Measurements from ENCODE around the gene PCDHGA9. TPM values are rescaled to one million over a fixed set of nuclear protein-coding genes. Genes with fewer than 3 reads are reported as not detected.
A peak's percentile ranks its signal among the peaks of the same experiment; 100 is the strongest.
"Not testable (repeated sequence)": the region's sequence is repeated elsewhere in the genome, so short reads cannot be mapped to it uniquely, and the experiment has no call there.

The PCDHGA9 gene
- total RNA-seq, 1 donor from 2014 or later = 0.44 TPM

DNA sequence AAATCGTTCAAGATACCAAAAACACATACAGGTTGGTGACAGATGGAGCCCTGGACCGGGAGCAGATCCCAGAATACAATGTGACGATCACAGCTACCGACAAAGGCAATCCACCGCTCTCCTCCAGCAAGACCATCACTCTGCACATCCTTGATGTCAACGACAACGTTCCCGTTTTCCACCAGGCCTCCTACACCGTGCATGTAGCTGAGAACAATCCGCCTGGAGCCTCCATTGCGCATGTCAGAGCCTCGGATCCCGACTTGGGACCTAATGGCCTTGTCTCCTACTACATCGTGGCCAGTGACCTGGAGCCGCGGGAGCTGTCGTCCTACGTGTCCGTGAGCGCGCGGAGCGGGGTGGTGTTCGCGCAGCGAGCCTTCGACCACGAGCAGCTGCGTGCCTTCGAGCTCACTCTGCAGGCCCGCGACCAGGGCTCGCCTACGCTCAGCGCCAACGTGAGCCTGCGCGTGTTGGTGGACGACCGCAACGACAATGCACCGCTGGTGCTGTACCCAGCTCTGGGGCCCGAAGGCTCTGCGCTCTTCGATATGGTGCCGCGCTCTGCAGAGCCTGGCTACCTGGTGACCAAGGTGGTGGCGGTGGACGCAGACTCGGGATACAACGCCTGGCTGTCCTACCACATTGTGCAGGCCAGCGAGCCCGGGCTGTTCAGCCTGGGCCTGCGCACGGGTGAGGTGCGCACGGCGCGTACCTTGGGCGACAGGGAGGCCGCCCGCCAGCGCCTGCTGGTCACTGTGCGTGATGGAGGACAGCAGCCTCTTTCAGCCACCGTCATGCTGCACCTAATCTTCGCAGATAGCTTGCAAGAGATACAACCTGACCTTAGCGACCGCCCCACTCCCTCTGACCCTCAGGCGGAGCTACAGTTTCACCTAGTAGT is 30.8 kb upstream of the PCDHGA9 start:
- H3K27me3 Mint-ChIP-seq = peaks cover 14% of the 10 kb centered on the region
- no peak overlapping the region for H3K4me3 Mint-ChIP-seq
- DNase-seq = peak; percentile 50
- peaks cover 3% of the 10 kb centered on the region for H3K36me3 Mint-ChIP-seq (ENCODE audit: low read depth)
- H3K9me3 Mint-ChIP-seq = peaks cover 25% of the 10 kb centered on the region
- H3K27ac Mint-ChIP-seq = no peak overlapping the region
- intact Hi-C loops (cut with micrococcal nuclease) = no loop called here
- H3K4me1 Mint-ChIP-seq = peaks cover 2% of the 10 kb centered on the region

DNA sequence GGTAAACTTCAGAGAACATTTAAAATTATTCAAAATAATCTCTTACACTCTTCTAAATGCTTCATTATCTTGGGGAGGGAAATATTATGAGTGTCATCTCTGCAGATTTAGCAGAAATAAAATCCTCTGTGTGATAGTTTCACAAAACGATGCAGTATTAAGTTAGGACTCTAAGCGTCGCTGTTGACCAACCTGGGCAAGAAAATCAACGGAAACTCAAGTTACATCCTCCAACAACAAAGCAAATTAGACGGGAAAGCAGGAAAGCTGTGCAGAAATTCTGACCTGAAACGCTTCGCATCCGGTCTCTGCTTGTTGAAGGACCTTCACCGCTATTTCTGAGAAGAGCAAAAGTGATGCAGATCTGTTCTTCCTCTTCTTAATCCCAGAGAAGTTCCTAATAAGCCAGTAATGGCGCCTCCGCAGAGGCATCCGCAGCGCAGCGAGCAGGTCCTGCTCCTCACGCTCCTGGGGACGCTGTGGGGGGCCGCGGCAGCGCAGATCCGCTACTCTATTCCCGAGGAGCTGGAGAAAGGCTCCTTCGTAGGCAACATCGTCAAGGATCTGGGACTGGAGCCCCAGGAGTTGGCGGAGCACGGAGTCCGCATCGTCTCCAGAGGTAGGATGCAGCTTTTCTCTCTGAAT is 28.8 kb upstream of the PCDHGA9 start, which contains the start of gene PCDHGA6:
PCDHGA6 (plus strand) TSS at position 219 of the 645 bp plus-strand sequence; CDS start at position 412, 193 bp downstream.
- peak; percentile 55 for DNase-seq
- no peak within 1 kb of the TSS for H3K27ac Mint-ChIP-seq
- intact Hi-C loops (cut with micrococcal nuclease) = no loop called here
- H3K4me3 Mint-ChIP-seq = no peak within 1 kb of the TSS
- peaks cover 25% of the 10 kb centered on the region for H3K9me3 Mint-ChIP-seq
- H3K27me3 Mint-ChIP-seq = peaks cover 14% of the 10 kb centered on the region
- peaks cover 3% of the 10 kb centered on the region for H3K36me3 Mint-ChIP-seq (ENCODE audit: low read depth)
- H3K4me1 Mint-ChIP-seq = peaks cover 2% of the 10 kb centered on the region

DNA sequence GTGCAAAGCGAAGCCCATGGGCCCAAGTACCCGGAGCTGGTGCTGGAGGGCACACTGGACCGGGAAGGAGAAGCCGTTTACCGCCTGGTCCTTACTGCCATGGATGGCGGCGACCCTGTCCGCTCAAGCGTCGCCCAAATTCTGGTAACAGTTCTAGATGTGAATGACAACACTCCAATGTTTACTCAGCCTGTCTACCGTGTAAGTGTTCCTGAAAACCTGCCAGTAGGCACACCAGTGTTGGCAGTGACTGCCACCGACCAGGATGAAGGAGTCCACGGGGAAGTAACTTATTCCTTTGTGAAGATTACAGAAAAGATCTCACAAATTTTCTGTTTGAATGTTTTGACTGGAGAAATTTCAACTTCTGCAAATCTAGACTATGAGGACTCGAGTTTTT is 28.0 kb upstream of the PCDHGA9 start:
- no peak overlapping the region for H3K4me3 Mint-ChIP-seq
- DNase-seq = no peak
- no peak overlapping the region for H3K27ac Mint-ChIP-seq
- H3K9me3 Mint-ChIP-seq = peaks cover 25% of the 10 kb centered on the region
- H3K27me3 Mint-ChIP-seq = peaks cover 14% of the 10 kb centered on the region
- peaks cover 2% of the 10 kb centered on the region for H3K4me1 Mint-ChIP-seq
- intact Hi-C loops (cut with micrococcal nuclease) = no loop called here
- peaks cover 3% of the 10 kb centered on the region for H3K36me3 Mint-ChIP-seq (ENCODE audit: low read depth)

DNA sequence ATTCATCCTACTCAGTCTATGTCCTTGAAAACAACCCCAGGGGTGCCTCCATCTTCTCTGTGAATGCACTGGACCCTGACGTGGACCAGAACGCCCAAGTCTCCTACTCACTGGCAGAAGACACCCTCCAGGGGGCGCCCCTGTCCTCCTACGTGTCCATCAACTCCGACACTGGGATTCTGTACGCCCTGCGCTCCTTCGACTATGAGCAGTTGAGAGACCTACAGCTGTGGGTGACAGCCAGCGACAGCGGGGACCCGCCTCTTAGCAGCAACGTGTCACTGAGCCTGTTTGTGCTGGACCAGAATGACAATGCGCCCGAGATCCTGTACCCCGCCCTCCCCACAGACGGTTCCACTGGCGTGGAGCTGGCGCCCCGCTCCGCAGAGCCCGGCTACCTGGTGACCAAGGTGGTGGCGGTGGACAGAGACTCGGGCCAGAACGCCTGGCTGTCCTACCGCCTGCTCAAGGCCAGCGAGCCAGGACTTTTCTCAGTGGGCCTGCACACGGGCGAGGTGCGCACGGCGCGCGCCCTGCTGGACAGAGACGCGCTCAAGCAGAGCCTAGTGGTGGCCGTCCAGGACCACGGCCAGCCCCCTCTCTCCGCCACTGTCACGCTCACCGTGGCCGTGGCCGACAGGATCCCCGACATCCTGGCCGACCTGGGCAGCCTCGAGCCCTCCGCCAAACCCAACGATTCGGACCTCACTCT is 27.0 kb upstream of the PCDHGA9 start:
- Mint-ChIP-seq H3K9me3 (peaks cover 22% of the 10 kb centered on the region), H3K27me3 (peaks cover 11% of the 10 kb centered on the region)
- H3K36me3 Mint-ChIP-seq (ENCODE audit: low read depth); H3K27ac Mint-ChIP-seq; DNase-seq; H3K4me1 Mint-ChIP-seq; intact Hi-C loops (cut with micrococcal nuclease); H3K4me3 Mint-ChIP-seq: not testable (repeated sequence)

DNA sequence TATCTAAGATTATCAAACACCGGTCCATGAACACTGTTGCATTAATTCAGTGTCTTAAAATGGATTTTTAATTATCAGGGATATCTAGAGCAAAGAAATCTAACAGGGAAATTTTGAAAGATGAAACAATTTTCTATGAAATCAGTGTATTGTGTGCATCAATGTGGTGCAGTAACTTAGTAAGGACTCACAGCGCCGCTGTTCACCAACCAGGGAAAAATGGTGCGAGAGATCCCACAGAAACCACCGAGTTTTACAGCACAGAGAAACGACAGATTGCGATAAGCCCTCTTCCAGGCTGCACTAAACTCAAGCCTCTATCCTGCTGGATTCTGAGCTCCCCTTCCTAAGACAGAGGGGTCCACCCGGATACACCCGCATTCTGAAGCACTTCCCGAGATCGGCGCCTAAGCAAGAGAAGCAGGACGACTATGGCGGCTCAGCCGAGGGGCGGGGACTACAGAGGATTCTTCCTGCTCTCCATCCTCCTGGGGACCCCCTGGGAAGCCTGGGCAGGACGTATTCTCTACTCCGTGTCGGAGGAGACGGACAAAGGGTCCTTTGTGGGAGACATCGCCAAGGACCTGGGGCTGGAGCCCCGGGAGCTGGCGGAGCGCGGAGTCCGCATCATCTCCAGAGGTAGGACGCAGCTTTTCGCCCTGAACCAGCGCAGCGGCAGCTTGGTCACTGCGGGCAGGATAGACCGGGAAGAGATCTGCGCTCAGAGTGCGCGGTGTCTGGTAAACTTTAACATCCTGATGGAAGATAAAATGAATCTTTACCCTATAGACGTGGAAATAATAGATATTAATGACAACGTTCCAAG is 19.9 kb upstream of the PCDHGA9 start, which contains the start of gene PCDHGA7:
PCDHGA7 (plus strand) TSS at position 274 of the 826 bp plus-strand sequence; CDS start at position 432, 158 bp downstream.
- H3K4me3 Mint-ChIP-seq = peak within 1 kb of the TSS; percentile 82
- H3K27me3 Mint-ChIP-seq = peaks cover 8% of the 10 kb centered on the region
- no peaks in the 10 kb centered on the region for H3K36me3 Mint-ChIP-seq (ENCODE audit: low read depth)
- no peaks in the 10 kb centered on the region for H3K4me1 Mint-ChIP-seq
- intact Hi-C loops (cut with micrococcal nuclease) = no loop called here
- DNase-seq = peak; percentile 55
- H3K9me3 Mint-ChIP-seq = peaks cover 4% of the 10 kb centered on the region
- H3K27ac Mint-ChIP-seq = peak within 1 kb of the TSS; percentile 20

DNA sequence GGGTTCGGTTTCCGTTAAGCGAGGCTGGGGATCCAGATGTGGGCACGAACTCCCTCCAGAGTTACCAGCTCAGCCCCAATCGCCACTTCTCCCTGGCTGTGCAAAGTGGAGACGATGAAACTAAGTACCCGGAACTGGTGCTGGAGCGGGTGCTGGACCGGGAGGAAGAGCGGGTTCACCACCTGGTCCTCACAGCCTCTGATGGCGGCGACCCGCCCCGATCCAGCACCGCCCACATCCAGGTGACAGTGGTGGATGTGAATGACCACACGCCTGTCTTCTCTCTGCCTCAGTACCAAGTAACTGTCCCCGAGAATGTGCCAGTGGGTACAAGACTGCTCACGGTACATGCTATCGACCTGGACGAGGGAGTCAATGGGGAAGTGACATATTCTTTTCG is 19.2 kb upstream of the PCDHGA9 start:
- H3K9me3 Mint-ChIP-seq = peaks cover 6% of the 10 kb centered on the region
- intact Hi-C loops (cut with micrococcal nuclease) = no loop called here
- DNase-seq = no peak
- H3K27ac Mint-ChIP-seq = no peak overlapping the region
- no peaks in the 10 kb centered on the region for H3K36me3 Mint-ChIP-seq (ENCODE audit: low read depth)
- H3K4me3 Mint-ChIP-seq = peak overlapping the region; percentile 82
- H3K27me3 Mint-ChIP-seq = peaks cover 8% of the 10 kb centered on the region
- H3K4me1 Mint-ChIP-seq = no peaks in the 10 kb centered on the region

DNA sequence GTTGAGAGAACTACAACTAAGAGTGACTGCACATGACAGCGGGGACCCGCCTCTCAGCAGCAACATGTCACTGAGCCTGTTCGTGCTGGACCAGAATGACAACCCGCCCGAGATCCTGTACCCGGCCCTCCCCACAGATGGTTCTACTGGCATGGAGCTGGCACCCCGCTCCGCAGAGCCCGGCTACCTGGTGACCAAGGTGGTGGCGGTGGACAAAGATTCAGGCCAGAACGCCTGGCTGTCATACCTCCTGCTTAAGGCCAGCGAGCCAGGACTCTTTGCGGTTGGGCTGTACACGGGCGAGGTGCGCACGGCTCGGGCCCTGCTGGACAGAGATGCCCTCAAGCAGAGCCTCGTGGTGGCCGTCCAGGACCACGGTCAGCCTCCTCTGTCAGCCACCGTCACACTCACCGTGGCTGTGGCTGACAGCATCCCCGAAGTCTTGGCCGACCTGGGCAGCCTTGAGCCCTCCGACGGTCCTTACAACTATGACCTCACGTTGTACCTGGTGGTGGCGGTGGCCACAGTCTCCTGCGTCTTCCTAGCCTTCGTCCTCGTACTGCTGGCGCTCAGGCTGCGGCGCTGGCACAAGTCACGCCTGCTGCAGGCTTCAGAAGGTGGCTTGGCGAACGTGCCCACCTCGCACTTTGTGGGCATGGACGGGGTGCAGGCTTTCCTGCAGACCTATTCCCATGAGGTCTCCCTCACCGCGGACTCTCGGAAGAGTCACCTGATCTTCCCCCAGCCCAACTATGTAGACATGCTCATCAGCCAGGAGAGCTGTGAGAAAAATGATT is 17.9 kb upstream of the PCDHGA9 start:
- no peak for DNase-seq
- Mint-ChIP-seq H3K27me3 (peaks cover 13% of the 10 kb centered on the region), H3K4me3 (no peak overlapping the region), H3K4me1 (no peaks in the 10 kb centered on the region), H3K36me3 (ENCODE audit: low read depth) (no peaks in the 10 kb centered on the region), H3K27ac (no peak overlapping the region), H3K9me3 (peaks cover 14% of the 10 kb centered on the region)
- intact Hi-C loops (cut with micrococcal nuclease) = no loop called here

DNA sequence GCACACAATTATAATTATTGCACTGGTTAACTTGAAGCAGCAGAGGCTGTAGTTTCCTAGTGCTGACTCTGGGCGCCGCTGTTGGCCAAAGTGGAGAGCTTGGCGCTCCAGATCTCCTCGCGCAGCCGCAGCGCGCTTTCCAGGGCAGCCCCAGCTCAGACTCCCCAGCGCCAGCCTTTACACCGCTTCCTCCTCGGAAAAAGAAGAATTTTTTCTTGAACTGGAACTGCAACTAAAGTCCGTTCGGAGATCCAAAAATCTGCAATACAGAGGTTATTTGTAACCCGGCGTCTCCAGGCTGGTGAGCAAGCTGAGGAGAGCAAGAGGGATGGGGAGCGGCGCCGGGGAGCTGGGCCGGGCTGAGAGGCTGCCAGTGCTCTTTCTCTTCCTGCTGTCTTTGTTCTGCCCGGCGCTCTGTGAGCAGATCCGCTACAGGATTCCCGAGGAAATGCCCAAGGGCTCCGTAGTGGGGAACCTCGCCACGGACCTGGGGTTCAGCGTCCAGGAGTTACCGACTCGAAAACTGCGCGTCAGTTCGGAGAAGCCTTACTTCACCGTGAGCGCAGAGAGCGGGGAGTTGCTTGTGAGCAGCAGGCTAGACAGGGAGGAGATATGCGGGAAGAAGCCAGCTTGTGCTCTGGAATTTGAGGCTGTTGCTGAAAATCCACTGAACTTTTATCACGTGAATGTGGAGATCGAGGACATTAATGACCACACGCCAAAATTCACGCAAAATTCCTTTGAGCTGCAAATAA is 14.8 kb upstream of the PCDHGA9 start, which contains the start of gene PCDHGB4:
PCDHGB4 (plus strand) TSS at position 142 of the 755 bp plus-strand sequence; CDS start at position 329, 187 bp downstream.
- Mint-ChIP-seq H3K4me3 (peak within 1 kb of the TSS; percentile 56), H3K27me3 (peaks cover 17% of the 10 kb centered on the region), H3K9me3 (peaks cover 25% of the 10 kb centered on the region)
- H3K27ac Mint-ChIP-seq; H3K4me1 Mint-ChIP-seq; intact Hi-C loops (cut with micrococcal nuclease); H3K36me3 Mint-ChIP-seq (ENCODE audit: low read depth): not testable (repeated sequence)
- DNase-seq = peak; percentile 74

DNA sequence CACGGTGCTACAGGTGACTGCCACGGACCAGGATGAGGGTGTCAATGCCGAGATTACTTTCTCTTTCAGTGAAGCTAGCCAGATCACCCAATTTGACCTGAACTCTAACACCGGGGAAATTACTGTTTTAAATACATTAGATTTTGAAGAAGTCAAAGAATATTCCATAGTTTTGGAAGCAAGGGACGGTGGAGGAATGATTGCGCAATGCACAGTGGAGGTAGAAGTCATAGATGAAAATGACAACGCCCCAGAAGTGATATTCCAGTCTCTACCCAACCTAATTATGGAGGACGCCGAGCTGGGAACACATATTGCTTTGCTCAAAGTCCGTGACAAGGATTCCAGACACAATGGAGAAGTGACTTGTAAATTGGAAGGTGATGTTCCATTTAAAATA is 13.9 kb upstream of the PCDHGA9 start:
- Mint-ChIP-seq H3K36me3 (ENCODE audit: low read depth) (peaks cover 3% of the 10 kb centered on the region), H3K9me3 (peaks cover 30% of the 10 kb centered on the region)

DNA sequence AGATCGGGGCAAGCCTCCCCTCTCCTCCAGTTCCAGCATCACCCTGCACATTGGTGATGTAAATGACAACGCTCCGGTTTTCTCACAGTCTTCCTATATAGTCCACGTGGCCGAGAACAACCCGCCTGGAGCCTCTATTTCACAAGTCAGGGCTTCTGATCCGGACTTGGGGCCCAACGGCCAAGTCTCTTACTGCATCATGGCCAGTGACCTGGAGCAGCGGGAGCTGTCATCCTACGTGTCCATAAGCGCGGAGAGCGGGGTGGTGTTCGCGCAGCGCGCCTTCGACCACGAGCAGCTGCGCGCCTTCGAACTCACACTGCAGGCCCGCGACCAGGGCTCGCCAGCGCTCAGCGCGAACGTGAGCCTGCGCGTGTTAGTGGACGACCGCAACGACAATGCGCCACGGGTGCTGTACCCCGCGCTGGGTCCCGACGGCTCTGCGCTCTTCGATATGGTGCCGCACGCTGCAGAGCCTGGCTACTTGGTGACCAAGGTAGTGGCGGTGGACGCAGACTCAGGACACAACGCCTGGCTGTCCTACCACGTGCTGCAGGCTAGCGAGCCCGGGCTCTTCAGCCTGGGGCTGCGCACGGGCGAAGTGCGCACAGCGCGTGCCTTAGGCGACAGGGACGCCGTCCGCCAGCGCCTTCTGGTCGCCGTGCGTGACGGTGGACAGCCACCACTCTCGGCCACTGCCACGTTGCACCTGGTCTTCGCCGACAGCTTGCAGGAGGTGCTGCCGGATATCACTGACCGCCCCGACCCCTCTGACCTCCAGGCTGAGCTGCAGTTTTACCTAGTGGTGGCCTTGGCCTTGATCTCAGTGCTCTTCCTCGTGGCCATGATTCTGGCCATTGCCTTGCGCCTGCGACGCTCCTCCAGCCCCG is 13.2 kb upstream of the PCDHGA9 start:
- Mint-ChIP-seq H3K9me3 (peaks cover 35% of the 10 kb centered on the region), H3K36me3 (ENCODE audit: low read depth) (peaks cover 3% of the 10 kb centered on the region), H3K27me3 (peaks cover 19% of the 10 kb centered on the region), H3K4me1 (no peaks in the 10 kb centered on the region), H3K27ac (no peak overlapping the region), H3K4me3 (no peak overlapping the region)
- no peak for DNase-seq
- intact Hi-C loops (cut with micrococcal nuclease) = no loop called here

More for the DNA sequence above, 13.9 kb upstream of the PCDHGA9 start:
- Mint-ChIP-seq H3K4me1 (no peaks in the 10 kb centered on the region), H3K27ac (no peak overlapping the region), H3K27me3 (peaks cover 16% of the 10 kb centered on the region), H3K4me3 (peak overlapping the region; percentile 8)
- DNase-seq = no peak
- intact Hi-C loops (cut with micrococcal nuclease) = no loop called here

DNA sequence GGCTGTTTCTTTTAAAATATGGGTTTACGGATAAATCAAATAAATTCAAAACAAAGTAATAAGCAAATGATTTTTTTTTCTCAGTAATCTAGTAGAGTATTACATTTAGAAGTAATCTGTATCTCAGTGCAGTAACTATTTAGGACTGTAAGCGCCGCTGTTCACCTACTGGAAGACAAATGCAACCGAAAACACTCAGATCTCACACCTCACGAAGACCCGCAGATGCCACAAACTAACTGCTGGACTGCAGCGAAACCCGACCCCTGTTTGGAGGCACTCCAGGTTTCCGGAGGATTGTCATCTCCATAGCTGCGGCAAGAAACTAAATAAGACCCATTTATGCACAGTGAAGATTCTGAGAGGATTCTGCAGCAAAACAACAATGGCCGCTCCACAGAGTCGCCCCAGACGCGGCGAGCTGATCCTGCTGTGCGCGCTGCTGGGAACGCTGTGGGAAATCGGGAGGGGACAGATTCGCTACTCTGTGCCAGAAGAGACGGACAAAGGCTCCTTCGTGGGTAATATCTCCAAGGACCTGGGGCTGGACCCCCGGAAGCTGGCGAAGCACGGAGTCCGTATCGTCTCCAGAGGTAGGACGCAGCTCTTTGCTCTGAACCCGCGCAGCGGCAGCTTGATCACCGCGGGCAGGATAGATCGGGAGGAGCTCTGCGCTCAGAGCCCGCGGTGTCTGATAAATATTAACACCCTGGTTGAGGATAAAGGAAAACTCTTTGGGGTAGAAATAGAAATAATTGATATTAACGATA is 10.0 kb upstream of the PCDHGA9 start, which contains the start of gene PCDHGA8:
PCDHGA8 (plus strand) TSS at position 205 of the 770 bp plus-strand sequence; CDS start at position 386, 181 bp downstream.
- Mint-ChIP-seq H3K27me3 (peaks cover 22% of the 10 kb centered on the region), H3K27ac (no peak within 1 kb of the TSS), H3K4me1 (no peaks in the 10 kb centered on the region), H3K9me3 (peaks cover 38% of the 10 kb centered on the region), H3K4me3 (no peak within 1 kb of the TSS), H3K36me3 (ENCODE audit: low read depth) (peaks cover 3% of the 10 kb centered on the region)
- DNase-seq = peak; percentile 50
- intact Hi-C loops (cut with micrococcal nuclease) = no loop called here

Measured in activated CD4-positive, alpha-beta T cell treated with anti-CD3 and anti-CD28 coated beads, Interleukin-2, amount 10 ng/mL, durations not matched to agents 24 days and 14 days (primary cell).